ENCODE measurements around the gene FMN1. TPM values are rescaled to one million over a fixed set of nuclear protein-coding genes. Genes with fewer than 3 reads are reported as not detected.
A peak's percentile ranks its signal among the peaks of the same experiment; 100 is the strongest.

Gene FMN1
- total RNA-seq, 1 experiment from 2014 or later: 4.5 TPM

GRCh38 chr15:32867313-32867626 is 327.2 kb downstream of the FMN1 start (continued):
- no peak for TF ChIP-seq PREB (CRISPR knock-in tag; IDR thresholded peaks at IDR 0.05; ENCODE audit: borderline replicate concordance)

- Mint-ChIP-seq H3K4me1 (peaks cover 14% of the 10 kb centered on the region), H3K27me3 (ENCODE audit: low read depth) (no peaks in the 10 kb centered on the region), H3K27ac (peak overlapping the region; percentile 33), H3K36me3 (no peaks in the 10 kb centered on the region), H3K4me3 (no peak overlapping the region), H3K9me3 (no peaks in the 10 kb centered on the region)
- DNase-seq (ENCODE audit: low spot score) (no peak), ATAC-seq (no peak)
- POLR2A ChIA-PET: interaction anchor here (0.7 kb wide), 1 partner anchor 643 kb away, joined by 3 read pairs; no protein-coding TSS in a partner anchor
- TF ChIP-seq ZMAT4 (CRISPR knock-in tag; IDR thresholded peaks at IDR 0.05) (no peak), USF1 (CRISPR knock-in tag; IDR thresholded peaks at IDR 0.05) (no peak), GTF2I (CRISPR knock-in tag; conservative IDR thresholded peaks at IDR 0.05) (no peak), ELF4 (CRISPR knock-in tag; IDR thresholded peaks at IDR 0.05; ENCODE audit: low read depth) (no peak), JAZF1 (CRISPR knock-in tag; IDR thresholded peaks at IDR 0.05) (no peak)
- CTCF ChIA-PET: interaction anchor here (1.2 kb wide), 1 partner anchor 23 kb away, joined by 3 read pairs; no protein-coding TSS in a partner anchor
These were observed 327.8 kb downstream of the FMN1 start for GRCh38 chr15:32866454-32867312.

- Mint-ChIP-seq H3K4me3 (no peak overlapping the region), H3K4me1 (peaks cover 20% of the 10 kb centered on the region), H3K9me3 (no peaks in the 10 kb centered on the region), H3K36me3 (no peaks in the 10 kb centered on the region), H3K27me3 (ENCODE audit: low read depth) (no peaks in the 10 kb centered on the region), H3K27ac (no peak overlapping the region)
- ChIA-PET POLR2A (no interaction called here), CTCF (no interaction called here)
- DNase-seq (ENCODE audit: low spot score) (no peak), ATAC-seq (no peak)
- TF ChIP-seq ZMAT4 (CRISPR knock-in tag; IDR thresholded peaks at IDR 0.05) (no peak), RORB (CRISPR knock-in tag; IDR thresholded peaks at IDR 0.05) (no peak), CREM (CRISPR knock-in tag; IDR thresholded peaks at IDR 0.05) (no peak), MXD4 (CRISPR knock-in tag; IDR thresholded peaks at IDR 0.05; ENCODE audit: borderline replicate concordance) (no peak), ZNF232 (CRISPR knock-in tag; IDR thresholded peaks at IDR 0.05) (no peak), ATF1 (CRISPR knock-in tag; IDR thresholded peaks at IDR 0.05) (no peak), ELF4 (CRISPR knock-in tag; IDR thresholded peaks at IDR 0.05; ENCODE audit: low read depth) (no peak), ZNF317 (CRISPR knock-in tag; IDR thresholded peaks at IDR 0.05; ENCODE audit: borderline replicate concordance, low read depth) (no peak), AFF4 (CRISPR knock-in tag; IDR thresholded peaks at IDR 0.05; ENCODE audit: borderline replicate concordance) (no peak), CBFB (CRISPR knock-in tag; IDR thresholded peaks at IDR 0.05; ENCODE audit: low read depth) (no peak), ZBTB21 (CRISPR knock-in tag; IDR thresholded peaks at IDR 0.05; ENCODE audit: borderline replicate concordance) (no peak), TEAD1 (CRISPR knock-in tag; IDR thresholded peaks at IDR 0.05) (no peak), KAT7 (CRISPR knock-in tag; IDR thresholded peaks at IDR 0.05; ENCODE audit: borderline replicate concordance) (no peak)
These were observed 329.7 kb downstream of the FMN1 start for GRCh38 chr15:32864841-32865240.
